Effector memory CD8-positive, alpha-beta T cell (primary cell): ENCODE data around the gene CILP2.

Experiments
- ATAC-seq: fragments of 150-1000 bp; cut with Tn5 transposase; replicated peaks from 2 replicates; pipeline ENCODE4 v1.10.0; 2021; ENCODE audit warnings: mild to moderate bottlenecking, moderate library complexity
- DNase-seq, 3 experiments: peaks; one replicate each; pipeline ENCODE4 v3.0.0; 2021
- H3K27ac Mint-ChIP-seq, 2 donors: one replicate each; pipeline ENCODE4 v1.8.0; 2022; ENCODE audit warnings: mild to moderate bottlenecking in 2 of 2, mixed read lengths in 2 of 2, moderate library complexity in 2 of 2
- H3K27me3 Mint-ChIP-seq, 2 donors: one replicate each; pipeline ENCODE4 v1.8.0; 2022; ENCODE audit warnings: mixed read lengths in 2 of 2
- H3K36me3 Mint-ChIP-seq: one replicate; pipeline ENCODE4 v1.8.0; 2022; ENCODE audit warnings: mild to moderate bottlenecking, moderate library complexity, mixed read lengths; ENCODE audit not compliant: insufficient read depth
- H3K4me1 Mint-ChIP-seq, 2 donors: one replicate each; pipeline ENCODE4 v1.8.0; 2022; ENCODE audit warnings: low read depth in 2 of 2, mixed read lengths in 2 of 2
- H3K4me3 Mint-ChIP-seq, 2 donors: one replicate each; pipeline ENCODE4 v1.8.0; 2022; ENCODE audit warnings: mild to moderate bottlenecking in 2 of 2, mixed read lengths in 2 of 2, moderate library complexity in 2 of 2
- H3K9me3 Mint-ChIP-seq, 2 donors: one replicate each; pipeline ENCODE4 v1.8.0; 2022; ENCODE audit warnings: mixed read lengths in 2 of 2

The CILP2 gene

DNA sequence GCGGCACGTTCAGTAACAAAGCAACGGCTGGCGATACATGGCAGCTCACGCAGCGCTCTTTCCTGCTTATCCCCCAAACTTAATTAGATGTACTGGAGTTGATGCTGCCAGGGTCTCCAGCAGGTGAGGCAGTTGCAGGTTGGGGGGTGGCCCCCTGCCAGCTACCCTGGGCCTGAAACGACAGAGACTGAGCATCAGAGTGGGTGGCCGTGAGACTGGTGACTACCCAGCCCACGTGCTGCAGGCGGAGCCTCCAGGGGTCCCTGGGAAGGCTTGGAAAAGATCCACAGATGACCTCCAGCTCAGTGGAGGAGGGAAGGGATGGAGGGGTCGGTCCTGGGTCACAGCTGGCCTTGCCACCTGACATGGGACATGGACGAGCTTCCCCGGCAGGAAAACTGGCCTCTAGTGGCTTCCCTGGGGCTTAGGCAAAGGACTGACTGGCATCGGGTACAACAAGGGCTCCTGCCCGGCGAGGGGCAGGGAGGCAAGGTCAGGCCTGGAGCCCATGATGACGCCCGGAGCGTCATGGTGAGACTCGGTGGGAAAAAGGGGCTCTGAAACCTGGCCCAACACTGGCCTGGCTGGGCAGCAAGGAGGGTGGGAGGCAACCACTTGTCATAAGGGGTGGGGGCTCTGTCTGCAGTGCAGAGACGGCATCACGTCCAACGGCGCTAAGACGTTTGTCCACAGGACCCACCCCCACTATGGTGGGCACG is 24.0 kb downstream of the CILP2 start:
- Mint-ChIP-seq H3K4me3 (peak overlapping the region in 1 of 2 donors; percentile 49), H3K27ac (peak overlapping the region; percentile 44 to 86), H3K9me3 (no peaks in the 10 kb centered on the region), H3K27me3 (no peaks in the 10 kb centered on the region), H3K36me3 (peaks cover 61% of the 10 kb centered on the region), H3K4me1 (peaks cover 0 to 2% of the 10 kb centered on the region in 2 donors)
- DNase-seq (no peak), ATAC-seq (no peak)

DNA sequence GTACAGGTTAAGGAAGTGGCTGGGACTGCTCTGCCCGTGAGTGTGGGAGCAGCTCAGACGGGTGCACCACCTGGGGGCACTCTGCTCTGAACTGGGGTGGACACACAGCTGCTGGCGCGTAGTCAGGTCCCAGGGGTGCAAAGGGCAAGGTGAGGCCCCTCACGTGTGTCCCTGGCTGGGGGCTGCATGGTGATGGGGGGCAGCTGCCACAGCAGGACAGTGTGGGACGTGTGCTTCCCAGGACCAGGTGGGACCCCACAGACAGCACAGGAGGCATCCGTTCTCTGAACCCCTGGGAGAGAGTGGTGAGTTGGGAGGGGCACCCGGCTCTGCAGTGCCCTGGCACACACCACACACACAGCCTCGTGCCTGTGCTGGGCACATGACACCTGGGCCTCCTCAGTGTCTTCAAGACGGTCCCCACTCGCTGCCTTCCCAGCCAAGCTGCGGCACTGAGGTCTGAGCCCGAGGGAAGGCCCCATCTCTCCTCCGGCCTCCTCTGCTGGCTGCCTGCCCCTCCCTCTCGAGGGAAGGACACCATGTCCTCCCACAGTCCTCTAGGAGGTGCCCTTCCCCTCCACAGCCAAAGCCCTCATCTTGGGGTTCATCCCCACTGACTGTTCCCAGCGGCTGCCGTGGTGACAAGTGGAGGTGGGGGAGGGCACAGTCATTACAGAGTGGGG is 24.7 kb downstream of the CILP2 start:
- Mint-ChIP-seq H3K36me3 (peaks cover 68% of the 10 kb centered on the region), H3K4me1 (peaks cover 0 to 2% of the 10 kb centered on the region in 2 donors), H3K27me3 (no peaks in the 10 kb centered on the region), H3K27ac (peak overlapping the region in 1 of 2 donors; percentile 86), H3K4me3 (no peak overlapping the region), H3K9me3 (no peaks in the 10 kb centered on the region)
- ATAC-seq (peak; percentile 77), DNase-seq (peak in 1 of 3 experiments; percentile 20)

DNA sequence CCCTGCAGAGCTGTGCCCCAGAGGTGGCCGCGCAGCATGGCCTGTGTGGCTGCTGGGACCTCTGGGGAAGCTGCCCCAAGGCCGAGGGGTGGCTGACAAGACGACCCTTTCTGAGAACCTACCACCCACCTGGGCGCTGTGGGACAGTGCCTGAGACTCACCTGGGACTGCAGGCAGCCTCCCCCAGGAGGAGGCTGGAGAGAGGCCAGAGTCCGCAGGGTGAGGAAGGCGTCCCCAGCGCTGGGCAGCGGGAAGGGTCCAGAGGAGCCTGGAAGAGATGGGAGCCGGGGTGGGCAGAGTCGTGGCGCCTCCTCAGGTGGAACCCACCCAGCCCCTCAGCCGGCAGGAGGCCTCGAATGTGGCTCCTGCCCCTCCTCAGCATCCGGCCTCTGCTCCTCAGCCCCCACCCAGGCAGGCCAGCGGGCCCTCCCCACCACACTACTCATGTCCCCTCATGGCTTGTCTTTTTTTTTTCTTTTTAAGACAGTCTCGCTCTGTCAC is 25.3 kb downstream of the CILP2 start:
- Mint-ChIP-seq H3K27ac (peak overlapping the region in 1 of 2 donors; percentile 86), H3K4me1 (peaks cover 0 to 2% of the 10 kb centered on the region in 2 donors), H3K9me3 (no peaks in the 10 kb centered on the region), H3K27me3 (no peaks in the 10 kb centered on the region), H3K4me3 (no peak overlapping the region), H3K36me3 (peaks cover 67% of the 10 kb centered on the region)
- ATAC-seq = no peak
- no peak for DNase-seq

DNA sequence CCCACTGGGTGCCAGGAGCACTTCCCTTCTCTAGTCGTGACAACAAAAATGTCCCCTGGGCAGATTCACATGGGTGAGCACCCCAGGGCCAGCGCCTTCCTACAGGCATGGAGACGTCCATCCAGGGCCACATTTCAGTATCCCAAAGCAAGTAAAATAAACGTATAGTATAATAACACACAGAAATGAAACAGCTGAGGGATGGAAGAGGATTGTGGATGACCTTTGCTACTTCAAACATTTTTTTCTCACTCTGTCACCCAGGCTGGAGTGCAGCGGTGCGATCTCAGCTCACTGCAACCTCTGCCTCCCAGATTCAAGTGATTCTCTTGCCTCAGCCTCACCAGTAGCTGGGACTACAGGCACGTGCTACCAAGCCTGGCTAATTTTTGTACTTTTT is 28.2 kb downstream of the CILP2 start:
- Mint-ChIP-seq H3K9me3 (no peaks in the 10 kb centered on the region), H3K4me1 (peaks cover 4 to 6% of the 10 kb centered on the region in 2 donors), H3K4me3 (no peak overlapping the region), H3K36me3 (peaks cover 71% of the 10 kb centered on the region), H3K27me3 (no peaks in the 10 kb centered on the region), H3K27ac (peak overlapping the region in 1 of 2 donors; percentile 64)
- DNase-seq (no peak), ATAC-seq (no peak)

DNA sequence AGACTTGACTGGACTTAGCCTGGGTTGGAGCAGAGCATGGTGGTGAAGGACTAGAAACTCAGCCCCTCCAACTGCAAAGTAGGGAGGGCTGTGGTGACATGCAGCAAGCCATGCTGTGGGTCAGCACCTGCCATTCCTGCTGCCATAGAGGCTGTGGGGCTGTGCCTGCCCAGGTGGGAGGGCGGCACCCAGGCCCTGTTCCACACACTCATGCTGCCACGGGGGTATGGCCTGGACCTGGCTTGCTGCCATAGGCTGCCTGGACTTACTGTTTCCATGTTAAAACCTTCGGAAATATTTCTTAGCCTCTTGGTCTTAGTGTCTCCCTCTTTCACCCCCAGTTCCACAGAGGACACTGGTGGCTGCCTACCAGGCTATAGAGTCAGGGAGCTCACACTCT is 29.3 kb downstream of the CILP2 start:
- peaks cover 67% of the 10 kb centered on the region for H3K36me3 Mint-ChIP-seq
- DNase-seq (no peak), ATAC-seq (no peak)
- no peak overlapping the region for H3K4me3 Mint-ChIP-seq
- no peaks in the 10 kb centered on the region for H3K27me3 Mint-ChIP-seq
- peaks cover 4 to 6% of the 10 kb centered on the region in 2 donors for H3K4me1 Mint-ChIP-seq
- H3K27ac Mint-ChIP-seq = peak overlapping the region in 1 of 2 donors; percentile 64
- H3K9me3 Mint-ChIP-seq = no peaks in the 10 kb centered on the region

DNA sequence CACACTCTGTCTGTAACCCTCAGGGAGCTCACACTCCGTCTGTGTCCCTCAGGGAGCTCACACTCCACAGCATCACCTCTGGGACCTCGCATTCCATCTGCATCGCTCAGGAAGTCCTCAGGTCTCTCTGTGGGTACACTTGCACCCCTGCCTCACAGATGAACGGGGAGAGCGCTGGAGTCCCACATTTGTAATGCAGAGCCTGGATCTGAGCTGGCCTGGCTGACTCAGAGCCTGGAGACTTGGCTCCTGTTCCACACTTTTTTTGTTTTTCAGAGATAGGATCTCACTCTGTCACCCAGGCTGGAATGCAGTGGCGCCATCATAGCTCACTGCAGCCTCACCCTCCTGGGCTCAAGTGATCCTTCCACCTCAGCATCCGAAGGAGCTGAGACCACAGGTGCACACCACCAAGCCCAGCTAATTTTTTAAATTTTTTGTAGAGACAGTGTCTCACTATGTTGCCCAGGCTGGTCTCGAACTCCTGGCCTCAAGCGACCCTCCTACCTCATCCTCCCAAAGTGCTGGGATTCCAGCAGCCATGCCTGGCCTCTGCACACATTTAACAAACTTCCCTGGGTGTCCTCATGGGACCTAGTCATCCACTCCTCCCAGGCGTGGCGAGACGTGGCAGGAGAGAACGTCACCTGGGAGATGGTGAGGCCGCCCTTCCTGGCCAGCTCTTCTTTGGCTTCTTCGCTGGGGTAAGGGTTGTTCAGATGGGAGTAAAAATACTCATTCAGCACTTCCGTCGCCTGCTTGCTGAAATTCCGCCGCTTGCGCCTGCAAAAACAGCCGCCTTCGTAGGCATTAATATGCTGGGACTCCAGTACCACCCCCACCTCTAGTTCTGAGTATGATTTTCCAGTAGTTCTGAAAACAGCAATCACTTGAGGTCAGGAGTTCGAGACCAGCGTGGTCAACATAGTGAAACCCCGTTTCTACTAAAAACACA is 31.0 kb downstream of the CILP2 start:
- no peak for ATAC-seq
- Mint-ChIP-seq H3K9me3 (no peaks in the 10 kb centered on the region), H3K4me1 (peaks cover 5 to 7% of the 10 kb centered on the region in 2 donors), H3K4me3 (peak overlapping the region in 1 of 2 donors; percentile 14), H3K27ac (peak overlapping the region; percentile 64 to 79), H3K27me3 (no peaks in the 10 kb centered on the region), H3K36me3 (peaks cover 67% of the 10 kb centered on the region)
- no peak for DNase-seq

DNA sequence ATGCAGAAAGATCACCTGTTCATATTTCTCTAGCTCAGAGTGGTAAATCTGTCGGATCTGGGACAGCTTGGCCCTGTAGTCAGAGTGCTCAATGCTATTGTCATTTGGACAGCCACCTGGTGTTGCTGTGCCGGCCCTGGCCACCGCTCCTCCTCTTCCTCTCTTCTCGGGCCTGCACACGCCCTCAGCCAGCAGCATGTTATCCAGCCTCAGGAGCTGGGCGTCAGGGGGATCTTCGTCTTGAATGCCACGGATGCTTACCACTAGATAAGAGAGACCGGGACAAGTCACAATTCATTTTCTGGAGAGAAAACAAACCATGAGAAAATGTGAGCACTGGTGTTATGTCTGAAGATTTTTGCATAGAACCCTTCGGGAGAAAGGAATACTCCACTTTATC is 32.5 kb downstream of the CILP2 start:
- Mint-ChIP-seq H3K9me3 (no peaks in the 10 kb centered on the region), H3K4me1 (peaks cover 6 to 12% of the 10 kb centered on the region in 2 donors), H3K4me3 (no peak overlapping the region), H3K36me3 (peaks cover 55% of the 10 kb centered on the region), H3K27me3 (no peaks in the 10 kb centered on the region), H3K27ac (peak overlapping the region; percentile 13 to 38)
- ATAC-seq (no peak), DNase-seq (no peak)

DNA sequence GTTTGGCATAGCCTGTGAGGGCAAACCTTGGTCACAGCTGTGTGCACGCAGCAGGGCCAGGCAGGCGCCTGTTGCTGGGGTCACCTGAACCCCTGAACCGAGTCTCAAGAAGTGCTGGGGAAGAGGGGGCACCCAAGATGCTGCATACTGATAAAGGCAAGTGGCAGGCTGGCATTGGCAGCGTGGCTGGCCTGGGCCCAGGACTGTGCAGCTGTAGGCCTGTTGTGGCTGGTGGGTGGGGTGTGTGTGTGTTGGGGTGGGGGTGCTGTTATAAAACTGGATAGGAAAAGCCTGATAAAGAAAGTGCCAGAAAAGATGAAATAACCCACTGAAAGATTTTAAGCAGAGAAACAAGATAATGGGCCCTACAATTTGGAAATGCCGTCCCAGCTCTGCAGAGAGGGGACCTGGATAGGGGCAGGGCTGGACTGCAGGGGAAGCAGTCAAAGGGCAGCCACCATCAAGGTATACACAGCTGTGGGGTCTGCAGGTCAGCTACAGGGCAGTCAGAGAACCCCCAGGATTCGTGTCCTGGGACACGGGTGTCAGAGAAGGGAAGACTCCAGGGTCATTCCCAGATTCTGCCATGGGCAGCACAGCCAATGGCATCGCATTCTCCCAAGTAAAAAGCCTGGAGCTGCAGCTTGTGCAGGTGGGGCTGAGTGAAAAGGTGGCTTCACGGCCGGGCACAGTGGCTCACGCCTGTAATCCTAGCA is 33.2 kb downstream of the CILP2 start:
- no peaks in the 10 kb centered on the region for H3K27me3 Mint-ChIP-seq
- peaks cover 9 to 14% of the 10 kb centered on the region in 2 donors for H3K4me1 Mint-ChIP-seq
- H3K4me3 Mint-ChIP-seq = no peak overlapping the region
- ATAC-seq (no peak), DNase-seq (no peak)
- H3K27ac Mint-ChIP-seq = peak overlapping the region; percentile 13 to 38
- no peaks in the 10 kb centered on the region for H3K9me3 Mint-ChIP-seq
- peaks cover 51% of the 10 kb centered on the region for H3K36me3 Mint-ChIP-seq

DNA sequence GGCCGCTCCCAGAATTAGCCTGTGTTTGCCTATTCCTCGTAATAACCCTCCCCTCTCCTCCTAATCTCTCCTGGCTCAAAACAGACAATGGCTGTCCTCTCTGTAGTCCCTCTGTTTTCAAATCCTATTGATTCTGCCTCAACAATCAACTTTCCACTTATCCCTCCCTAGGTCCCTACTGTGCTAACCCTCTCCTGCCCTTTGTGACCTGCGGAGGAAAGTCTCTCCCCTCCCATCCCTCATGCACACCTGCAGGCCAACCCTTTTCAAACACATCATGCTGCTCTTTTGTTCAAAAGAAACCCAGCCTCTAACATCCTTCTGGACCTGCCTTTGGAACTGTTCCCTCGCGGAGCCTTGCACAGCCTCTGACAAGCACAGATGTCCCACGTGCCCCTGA is 37.3 kb downstream of the CILP2 start:
- H3K4me1 Mint-ChIP-seq = peaks cover 12 to 14% of the 10 kb centered on the region in 2 donors
- no peak overlapping the region for H3K27ac Mint-ChIP-seq
- H3K27me3 Mint-ChIP-seq = no peaks in the 10 kb centered on the region
- H3K4me3 Mint-ChIP-seq = no peak overlapping the region
- ATAC-seq (no peak), DNase-seq (no peak)
- H3K36me3 Mint-ChIP-seq = peaks cover 40% of the 10 kb centered on the region
- no peaks in the 10 kb centered on the region for H3K9me3 Mint-ChIP-seq

DNA sequence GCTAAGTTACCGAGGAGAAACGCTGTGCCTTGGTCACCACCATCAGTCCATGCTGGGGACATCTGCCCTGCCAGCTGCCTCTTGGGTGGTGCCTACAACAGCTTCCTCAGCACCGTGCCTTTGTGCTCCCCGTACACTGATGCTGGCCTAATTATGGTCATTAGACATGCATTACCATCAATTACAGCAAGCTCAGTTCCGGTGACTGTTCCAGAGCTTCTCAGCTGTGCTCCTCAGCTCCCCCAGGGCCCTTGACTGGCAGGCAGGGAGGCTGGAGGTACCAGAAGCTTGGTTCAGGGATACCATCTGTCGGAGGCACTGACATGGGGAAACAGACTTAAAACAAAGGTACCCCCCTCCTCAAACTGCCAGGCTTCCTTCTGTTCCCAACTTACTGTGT is 40.2 kb downstream of the CILP2 start:
- ATAC-seq (no peak), DNase-seq (no peak)
- Mint-ChIP-seq H3K27ac (no peak overlapping the region), H3K4me3 (no peak overlapping the region), H3K4me1 (peaks cover 16 to 22% of the 10 kb centered on the region in 2 donors), H3K36me3 (peaks cover 33% of the 10 kb centered on the region), H3K9me3 (no peaks in the 10 kb centered on the region), H3K27me3 (no peaks in the 10 kb centered on the region)

DNA sequence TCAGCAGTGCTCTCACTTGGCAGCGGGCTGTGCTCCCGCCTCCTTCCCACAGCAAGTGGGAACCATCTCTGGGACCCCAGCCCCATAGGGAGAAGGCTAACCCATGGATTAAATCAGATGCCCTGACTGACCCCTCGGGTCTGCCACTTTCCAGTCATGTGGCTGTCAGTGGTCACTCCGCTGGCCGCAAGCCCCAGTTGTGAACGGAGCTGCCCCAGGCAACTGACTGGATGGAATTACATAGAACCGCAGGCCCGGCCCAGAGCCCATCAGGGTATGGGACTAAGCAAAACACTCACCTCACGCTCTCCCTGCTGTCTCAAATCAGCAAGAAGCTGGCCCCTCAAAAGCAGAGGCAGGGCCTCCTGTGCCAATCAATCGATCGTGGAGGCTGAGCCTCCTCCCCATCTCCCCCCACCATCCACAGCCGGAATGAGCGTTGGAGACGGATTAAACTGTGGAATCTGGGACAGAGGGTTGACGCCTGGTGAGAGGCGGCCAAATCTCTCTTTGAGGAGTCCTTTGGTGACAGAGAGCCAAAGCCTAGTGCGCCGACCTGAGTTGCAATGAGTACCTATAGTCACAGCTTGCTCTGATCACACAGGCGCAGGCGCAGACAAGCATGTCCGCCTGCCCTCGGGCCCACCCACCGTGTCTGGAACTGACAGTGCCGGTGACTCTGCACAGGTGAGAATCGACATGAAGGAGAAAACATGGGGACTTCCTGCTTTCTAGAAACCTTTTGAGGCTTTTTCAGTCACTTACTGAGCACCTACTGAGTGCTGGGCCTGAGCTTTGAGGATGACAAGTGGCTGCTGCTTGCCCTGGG is 41.7 kb downstream of the CILP2 start:
- H3K4me3 Mint-ChIP-seq = no peak overlapping the region
- ATAC-seq = no peak
- H3K27ac Mint-ChIP-seq = peak overlapping the region in 1 of 2 donors; percentile 73
- peaks cover 40% of the 10 kb centered on the region for H3K36me3 Mint-ChIP-seq
- no peaks in the 10 kb centered on the region for H3K9me3 Mint-ChIP-seq
- no peaks in the 10 kb centered on the region for H3K27me3 Mint-ChIP-seq
- peaks cover 17 to 21% of the 10 kb centered on the region in 2 donors for H3K4me1 Mint-ChIP-seq
- DNase-seq = no peak

DNA sequence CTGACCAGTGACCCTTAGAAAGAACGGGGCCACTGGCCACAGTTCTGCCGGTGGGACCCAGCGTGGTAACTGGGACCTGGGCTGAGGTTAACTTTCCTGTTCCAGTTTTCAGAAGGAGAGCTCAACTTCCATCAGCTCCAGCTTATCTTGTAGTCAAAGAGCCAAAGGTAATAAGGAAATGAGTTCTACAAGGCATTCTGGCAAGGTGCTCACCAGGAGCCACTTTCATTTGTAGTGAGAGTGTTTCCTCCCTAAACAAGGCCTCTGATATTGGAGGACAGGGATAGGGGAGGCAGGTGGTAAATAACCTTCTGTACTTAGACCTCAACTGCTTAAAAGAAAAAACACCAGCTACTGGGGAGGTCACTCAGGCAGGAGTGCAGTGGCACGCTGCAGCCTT is 42.4 kb downstream of the CILP2 start:
- Mint-ChIP-seq H3K27ac (peak overlapping the region in 1 of 2 donors; percentile 73), H3K36me3 (peaks cover 43% of the 10 kb centered on the region), H3K9me3 (no peaks in the 10 kb centered on the region), H3K4me1 (peaks cover 16 to 21% of the 10 kb centered on the region in 2 donors), H3K27me3 (no peaks in the 10 kb centered on the region), H3K4me3 (no peak overlapping the region)
- no peak for DNase-seq
- no peak for ATAC-seq
